K562 (cell line): ENCODE results near the gene SPINT2. TPM values are rescaled to one million over a fixed set of nuclear protein-coding genes. Genes with fewer than 3 reads are reported as not detected.

Source experiments
- BHLHE40 ChIP-seq: IDR thresholded peaks from 2 replicates; pipeline ENCODE4 v1.6.1; 2011; ENCODE audit warnings: low read length, improper control_type of control experiment
- BRD4 ChIP-seq: fragments of 200-600 bp; sonication (generic); IDR thresholded peaks from 2 replicates; pipeline ENCODE4 v1.6.1; 2017; ENCODE audit warnings: inconsistent platforms
- FOSL1 ChIP-seq: fragments of 200-800 bp; sonication (Bioruptor generic); conservative IDR thresholded peaks from 2 replicates; pipeline ENCODE4 v1.6.1; 2016; ENCODE audit warnings: missing genetic modification characterization, missing compliant biosample characterization
- KDM1A ChIP-seq, 2 experiments: fragments of 450-650 bp; IDR thresholded peaks; 2 replicates each; pipeline ENCODE4 v1.6.1; 2016; ENCODE audit warnings: mild to moderate bottlenecking in 2 of 2
- MCM7 ChIP-seq, 2 experiments: fragments of 450-650 bp; IDR thresholded peaks; 2 replicates each; pipeline ENCODE4 v1.6.1; 2016 to 2018
- MTA2 ChIP-seq: fragments of 450-650 bp; IDR thresholded peaks from 2 replicates; pipeline ENCODE4 v1.6.1; 2016; ENCODE audit warnings: low read depth
- PHF20 ChIP-seq: fragments of 450-650 bp; IDR thresholded peaks from 2 replicates; pipeline ENCODE4 v1.6.1; 2018; ENCODE audit not compliant: partially characterized antibody
- RCOR1 ChIP-seq, 2 experiments: IDR thresholded peaks; 2 replicates each; pipeline ENCODE4 v1.6.1; 2012; ENCODE audit warnings: low read depth in 2 of 2, low read length in 2 of 2, borderline replicate concordance in 1 of 2, improper control_type of control experiment in 1 of 2
- SMAD4 ChIP-seq: fragments of 250-450 bp; sonication (Bioruptor Pico); conservative IDR thresholded peaks from 2 replicates; pipeline ENCODE4 v1.8.0; 2021; ENCODE audit warnings: inconsistent platforms, mild to moderate bottlenecking, moderate library complexity
- polyA plus RNA-seq, 8 experiments: library from polyadenylated mRNA; depleted of rRNA in 4 of 8; stranded (reverse) in 5 of 8; unstranded in 3 of 8; fragments of >200 nt; fragmentation: Nextera tagmentation in 2 of 8; fragmentation: Illumina TruSeq in 1 of 8; extraction: Ambion mirVana in 2 of 8; extraction: Trizol in 1 of 8; gene quantifications; 2 replicates each; pipeline versions ENCODE4 v1.2.1 to v1.2.3, GENCODE V29; 2011 to 2014; ENCODE audit warnings: inconsistent platforms in 1 of 8, missing spikeins in 1 of 8
- total RNA-seq, 7 experiments: library from RNA; depleted of rRNA in 6 of 7; stranded (reverse); fragments of >200 nt in 6 of 7; fragmentation: Illumina TruSeq in 2 of 7; extraction: Trizol in 2 of 7; gene quantifications; 2 replicates each; pipeline versions ENCODE4 v1.2.1 to v1.2.3, GENCODE V29; 2011 to 2021; ENCODE audit warnings: low replicate concordance in 1 of 7
- TF ChIP-seq, protein P1 (sequence below): fragments of 200-800 bp; sonication (Bioruptor generic); IDR thresholded peaks from 2 replicates; pipeline ENCODE4 v1.6.1; 2017; ENCODE audit warnings: missing genetic modification characterization, missing compliant biosample characterization
- TF ChIP-seq, protein P2 (sequence below): fragments of 200-800 bp; sonication (Bioruptor generic); IDR thresholded peaks from 2 replicates; pipeline ENCODE4 v1.6.1; 2017; ENCODE audit warnings: missing genetic modification characterization, missing compliant biosample characterization

SPINT2 gene
- total and polyA plus RNA-seq, 9 of the 15 experiments (the other 6 are each of a cell fraction or from before 2014, with no cell fraction given), result 0.65 to 4.5 (median 3.4) TPM

DNA sequence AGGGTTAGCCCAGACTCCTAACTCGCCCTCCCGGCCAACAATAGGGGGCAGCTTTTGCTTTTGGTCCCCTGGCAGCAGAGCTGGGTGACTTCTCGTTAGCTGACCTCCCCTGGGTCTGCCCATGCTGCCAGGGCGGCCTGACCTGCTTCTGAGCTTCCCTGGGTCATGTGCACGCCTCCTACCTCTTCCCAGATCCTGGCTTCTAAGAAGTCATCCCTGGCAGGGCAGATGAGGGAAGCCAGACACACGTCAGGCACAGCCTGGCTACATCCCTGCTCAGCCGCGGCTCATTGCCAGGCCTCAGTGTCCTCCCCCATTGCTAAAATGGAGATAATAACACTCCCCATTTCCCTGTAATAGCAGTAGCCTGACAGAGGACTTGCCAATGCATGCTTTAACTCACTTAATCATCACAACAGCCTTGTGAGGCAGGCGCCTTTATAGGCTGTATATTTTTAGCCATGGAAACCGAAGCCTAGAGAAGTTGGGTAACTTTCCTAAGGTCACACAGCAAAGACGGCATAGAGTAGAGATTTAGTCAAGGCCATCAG, 57.3 kb downstream of the SPINT2 start (continued):
- no peak for TF ChIP-seq FOSL1 (tag)
- TF ChIP-seq SMAD4 (CRISPR knock-in tag), result 0 out of 2 replicates have a peak, but pooled peaks have one; percentile 46
- no peak for TF ChIP-seq BRD4
- no peak for TF ChIP-seq PHF20
- TF ChIP-seq MTA2, result no peak
- 0 out of 2 replicates have a peak, but pooled peaks have one; percentile 17 for TF ChIP-seq BHLHE40
- TF ChIP-seq, protein P1, sequence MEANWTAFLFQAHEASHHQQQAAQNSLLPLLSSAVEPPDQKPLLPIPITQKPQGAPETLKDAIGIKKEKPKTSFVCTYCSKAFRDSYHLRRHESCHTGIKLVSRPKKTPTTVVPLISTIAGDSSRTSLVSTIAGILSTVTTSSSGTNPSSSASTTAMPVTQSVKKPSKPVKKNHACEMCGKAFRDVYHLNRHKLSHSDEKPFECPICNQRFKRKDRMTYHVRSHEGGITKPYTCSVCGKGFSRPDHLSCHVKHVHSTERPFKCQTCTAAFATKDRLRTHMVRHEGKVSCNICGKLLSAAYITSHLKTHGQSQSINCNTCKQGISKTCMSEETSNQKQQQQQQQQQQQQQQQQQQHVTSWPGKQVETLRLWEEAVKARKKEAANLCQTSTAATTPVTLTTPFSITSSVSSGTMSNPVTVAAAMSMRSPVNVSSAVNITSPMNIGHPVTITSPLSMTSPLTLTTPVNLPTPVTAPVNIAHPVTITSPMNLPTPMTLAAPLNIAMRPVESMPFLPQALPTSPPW (CRISPR knock-in tag), result peak; percentile 39
- TF ChIP-seq, protein P2, sequence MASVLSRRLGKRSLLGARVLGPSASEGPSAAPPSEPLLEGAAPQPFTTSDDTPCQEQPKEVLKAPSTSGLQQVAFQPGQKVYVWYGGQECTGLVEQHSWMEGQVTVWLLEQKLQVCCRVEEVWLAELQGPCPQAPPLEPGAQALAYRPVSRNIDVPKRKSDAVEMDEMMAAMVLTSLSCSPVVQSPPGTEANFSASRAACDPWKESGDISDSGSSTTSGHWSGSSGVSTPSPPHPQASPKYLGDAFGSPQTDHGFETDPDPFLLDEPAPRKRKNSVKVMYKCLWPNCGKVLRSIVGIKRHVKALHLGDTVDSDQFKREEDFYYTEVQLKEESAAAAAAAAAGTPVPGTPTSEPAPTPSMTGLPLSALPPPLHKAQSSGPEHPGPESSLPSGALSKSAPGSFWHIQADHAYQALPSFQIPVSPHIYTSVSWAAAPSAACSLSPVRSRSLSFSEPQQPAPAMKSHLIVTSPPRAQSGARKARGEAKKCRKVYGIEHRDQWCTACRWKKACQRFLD (CRISPR knock-in tag), result no peak
- peak; percentile 33 to 70 for TF ChIP-seq KDM1A (IDR thresholded peaks at IDR 0.05)
- TF ChIP-seq RCOR1 (IDR thresholded peaks at IDR 0.05; ENCODE audit: borderline replicate concordance in 1 of 2, low read depth in 2 of 2, low read length in 2 of 2), result peak in 1 of 2 experiments; percentile 9; a peak in 1 of 4 replicates
- TF ChIP-seq MCM7 (IDR thresholded peaks at IDR 0.05), result no peak
